IPS-15b (cell line): ENCODE data around the gene KRCC1.

ENCODE experiments used
- H3K27me3 ChIP-seq: one replicate; pipeline ENCODE4 v1.6.1; 2013; ENCODE audit warnings: low read length; ENCODE audit not compliant: control insufficient read depth, insufficient read depth
- H3K36me3 ChIP-seq: one replicate; pipeline ENCODE4 v1.6.1; 2013; ENCODE audit warnings: low read length; ENCODE audit not compliant: control insufficient read depth, insufficient read depth
- H3K4me1 ChIP-seq: one replicate; pipeline ENCODE4 v1.6.1; 2013; ENCODE audit warnings: mild to moderate bottlenecking, low read length; ENCODE audit not compliant: control insufficient read depth, insufficient read depth
- H3K4me3 ChIP-seq: one replicate; pipeline ENCODE4 v1.5.1; 2013; ENCODE audit warnings: low read depth, low read length
- H3K9ac ChIP-seq: one replicate; pipeline ENCODE4 v1.6.1; 2013; ENCODE audit warnings: low read depth, mild to moderate bottlenecking, low read length
- H3K9me3 ChIP-seq: one replicate; pipeline ENCODE4 v1.6.1; 2013; ENCODE audit warnings: mild to moderate bottlenecking, low read length; ENCODE audit not compliant: control insufficient read depth, insufficient read depth

KRCC1 gene

DNA sequence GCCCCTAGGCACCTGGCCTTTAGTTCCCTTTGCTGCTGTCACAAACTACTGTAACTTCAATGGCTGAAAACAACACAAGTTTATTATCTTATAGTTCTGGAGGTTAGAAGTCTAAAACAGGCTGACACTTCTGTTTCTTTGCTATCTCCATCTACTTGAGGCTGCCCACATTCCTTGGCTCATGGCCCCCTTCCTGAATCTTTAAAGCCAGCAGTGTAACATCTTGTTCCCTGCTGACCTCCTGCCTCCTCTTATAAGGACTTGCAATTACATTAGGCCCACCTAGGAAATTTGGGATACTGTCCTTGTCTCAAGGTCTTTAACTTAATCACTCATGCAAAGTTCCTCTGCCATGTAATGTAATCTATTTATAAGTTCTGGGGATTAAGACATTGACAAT, 18.6 kb upstream of the KRCC1 start:
- H3K9me3 ChIP-seq: no peaks in the 10 kb centered on the region
- peaks cover 5% of the 10 kb centered on the region for H3K4me1 ChIP-seq
- no peaks in the 10 kb centered on the region for H3K27me3 ChIP-seq

DNA sequence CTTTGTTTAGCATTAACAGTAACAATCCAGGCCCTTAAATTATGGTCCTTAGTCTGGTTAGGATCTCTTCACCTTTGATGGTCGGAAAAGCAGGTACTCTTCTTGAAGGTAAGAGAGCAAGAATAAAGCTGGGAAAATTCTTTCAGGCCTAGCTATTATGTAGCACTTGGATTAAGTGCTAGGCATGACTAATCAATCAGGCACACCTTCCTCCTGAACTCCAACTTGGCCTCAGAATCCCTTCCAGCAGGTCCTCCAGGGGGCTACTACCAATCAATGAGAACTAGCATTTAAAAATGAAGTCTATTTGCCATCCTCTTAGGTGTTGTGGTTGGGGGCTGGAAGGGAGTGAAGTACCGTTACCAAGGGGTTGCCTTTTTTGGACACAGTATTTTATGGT, 15.8 kb upstream of the KRCC1 start:
- Histone ChIP-seq H3K9ac (no peak overlapping the region), H3K4me1 (peaks cover 14% of the 10 kb centered on the region), H3K9me3 (no peaks in the 10 kb centered on the region), H3K27me3 (no peaks in the 10 kb centered on the region), H3K4me3 (no peak overlapping the region), H3K36me3 (no peaks in the 10 kb centered on the region)

More for the DNA sequence above, 18.6 kb upstream of the KRCC1 start:
- H3K9ac ChIP-seq: no peak overlapping the region
- H3K36me3 ChIP-seq: no peaks in the 10 kb centered on the region
- no peak overlapping the region for H3K4me3 ChIP-seq

GRCh38 chr2:88070055-88070454, 14.5 kb upstream of the KRCC1 start:
- no peak overlapping the region for H3K4me3 ChIP-seq
- H3K27me3 ChIP-seq: no peaks in the 10 kb centered on the region
- peaks cover 14% of the 10 kb centered on the region for H3K4me1 ChIP-seq
- H3K36me3 ChIP-seq: no peaks in the 10 kb centered on the region
- no peak overlapping the region for H3K9ac ChIP-seq
- H3K9me3 ChIP-seq: no peaks in the 10 kb centered on the region

DNA sequence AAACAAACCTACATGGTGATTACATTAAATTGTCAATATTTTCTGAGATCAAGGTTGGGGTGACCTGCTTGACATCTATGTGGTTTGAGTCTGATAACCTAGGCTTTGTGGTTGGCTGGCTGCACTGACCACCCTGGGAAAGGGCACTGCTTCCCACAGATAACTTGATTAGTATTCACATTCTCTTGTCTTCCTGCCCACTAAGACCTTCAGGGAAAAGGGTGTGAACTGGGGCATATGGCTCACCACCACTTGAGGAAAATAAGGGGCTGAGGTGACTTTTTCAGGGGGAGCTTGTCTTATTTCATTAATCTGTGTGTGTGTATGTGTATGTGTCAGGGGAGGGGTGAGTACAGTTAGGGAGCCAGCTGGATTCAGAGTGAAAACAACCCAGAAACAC, 13.5 kb upstream of the KRCC1 start:
- Histone ChIP-seq H3K4me1 (peaks cover 14% of the 10 kb centered on the region), H3K4me3 (no peak overlapping the region), H3K9ac (no peak overlapping the region), H3K9me3 (no peaks in the 10 kb centered on the region), H3K36me3 (no peaks in the 10 kb centered on the region), H3K27me3 (no peaks in the 10 kb centered on the region)

- H3K9me3 ChIP-seq: no peaks in the 10 kb centered on the region
- no peak overlapping the region for H3K4me3 ChIP-seq
- no peaks in the 10 kb centered on the region for H3K27me3 ChIP-seq
- H3K36me3 ChIP-seq: no peaks in the 10 kb centered on the region
- peaks cover 14% of the 10 kb centered on the region for H3K4me1 ChIP-seq
- H3K9ac ChIP-seq: no peak overlapping the region
These were observed 12.5 kb upstream of the KRCC1 start for GRCh38 chr2:88068044-88068443.

GRCh38 chr2:88067598-88067997, 12.0 kb upstream of the KRCC1 start, which contains the start of gene SMYD1:
Gene SMYD1, plus strand, starts transcription at chr2:88067825. Its CDS starts 40 bp downstream, at chr2:88067865.
- H3K9ac ChIP-seq: no peak within 1 kb of the TSS
- H3K36me3 ChIP-seq: no peaks in the 10 kb centered on the region
- H3K4me3 ChIP-seq: no peak within 1 kb of the TSS
- H3K4me1 ChIP-seq: peaks cover 14% of the 10 kb centered on the region
- no peaks in the 10 kb centered on the region for H3K9me3 ChIP-seq
- no peaks in the 10 kb centered on the region for H3K27me3 ChIP-seq

- Histone ChIP-seq H3K27me3 (no peaks in the 10 kb centered on the region), H3K36me3 (no peaks in the 10 kb centered on the region), H3K4me3 (no peak overlapping the region), H3K4me1 (peaks cover 14% of the 10 kb centered on the region), H3K9me3 (no peaks in the 10 kb centered on the region), H3K9ac (no peak overlapping the region)
These were observed 11.6 kb upstream of the KRCC1 start for GRCh38 chr2:88067189-88067588.

DNA sequence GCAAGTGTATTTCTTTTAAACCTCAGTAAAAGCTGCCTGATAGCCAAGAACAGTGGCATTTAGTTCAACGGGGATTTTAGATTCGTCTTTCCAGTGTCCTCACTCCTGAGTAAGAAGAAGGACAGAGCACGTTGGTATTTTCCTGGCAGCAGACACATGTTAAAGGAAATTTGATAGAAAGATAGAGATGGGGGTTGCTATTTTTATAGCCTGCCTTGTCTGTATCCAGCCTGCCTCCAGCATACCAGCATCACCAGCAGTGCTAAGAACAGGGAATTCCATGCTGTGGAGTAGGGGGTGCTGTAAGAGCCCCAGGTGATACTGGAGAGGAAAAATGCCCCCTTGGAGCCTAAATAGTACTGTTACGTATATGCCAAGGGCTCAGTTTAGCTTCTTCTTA, 11.0 kb upstream of the KRCC1 start:
- H3K27me3 ChIP-seq: no peaks in the 10 kb centered on the region
- H3K36me3 ChIP-seq: no peaks in the 10 kb centered on the region
- H3K9ac ChIP-seq: no peak overlapping the region
- no peak overlapping the region for H3K4me3 ChIP-seq
- no peaks in the 10 kb centered on the region for H3K9me3 ChIP-seq
- peaks cover 13% of the 10 kb centered on the region for H3K4me1 ChIP-seq

GRCh38 chr2:88061295-88061694, 5.7 kb upstream of the KRCC1 start:
- Histone ChIP-seq H3K9me3 (no peaks in the 10 kb centered on the region), H3K27me3 (no peaks in the 10 kb centered on the region), H3K4me3 (no peak overlapping the region), H3K4me1 (peaks cover 3% of the 10 kb centered on the region), H3K9ac (no peak overlapping the region), H3K36me3 (no peaks in the 10 kb centered on the region)

- Histone ChIP-seq H3K36me3 (no peaks in the 10 kb centered on the region), H3K9me3 (no peaks in the 10 kb centered on the region), H3K4me1 (peaks cover 3% of the 10 kb centered on the region), H3K27me3 (no peaks in the 10 kb centered on the region), H3K9ac (no peak overlapping the region), H3K4me3 (no peak overlapping the region)
These were observed 5.3 kb upstream of the KRCC1 start for GRCh38 chr2:88060907-88061275.

- Histone ChIP-seq H3K9me3 (no peaks in the 10 kb centered on the region), H3K27me3 (no peaks in the 10 kb centered on the region), H3K9ac (no peak overlapping the region), H3K4me1 (peaks cover 3% of the 10 kb centered on the region), H3K4me3 (no peak overlapping the region), H3K36me3 (no peaks in the 10 kb centered on the region)
These were observed 4.7 kb upstream of the KRCC1 start for GRCh38 chr2:88059979-88060906.

- no peak overlapping the region for H3K4me3 ChIP-seq
- no peaks in the 10 kb centered on the region for H3K9me3 ChIP-seq
- H3K4me1 ChIP-seq: peaks cover 3% of the 10 kb centered on the region
- H3K27me3 ChIP-seq: no peaks in the 10 kb centered on the region
- H3K9ac ChIP-seq: no peak overlapping the region
- no peaks in the 10 kb centered on the region for H3K36me3 ChIP-seq
These were observed 2.6 kb upstream of the KRCC1 start for GRCh38 chr2:88058191-88058590.
